ENCODE measurements around the gene STRIT1.

The STRIT1 gene

GRCh38 chr3:155242342-155242741 lies 51.1 kb downstream of the STRIT1 start:
- no peak overlapping the region for H3K9ac ChIP-seq (ENCODE audit: low read depth, low read length)
- H3K27ac ChIP-seq (ENCODE audit: low read depth, low read length): no peak overlapping the region
- H3K9me3 ChIP-seq (ENCODE audit: control insufficient read depth, insufficient read depth, low read length): no peaks in the 10 kb centered on the region
- H3K27me3 ChIP-seq (ENCODE audit: control insufficient read depth, insufficient read depth, low read length): no peaks in the 10 kb centered on the region
- H3K4me1 ChIP-seq (ENCODE audit: control insufficient read depth, insufficient read depth, low read length): no peaks in the 10 kb centered on the region
- H3K4me3 ChIP-seq (ENCODE audit: low read depth, low read length): no peak overlapping the region
- no peaks in the 10 kb centered on the region for H3K36me3 ChIP-seq (ENCODE audit: control insufficient read depth, insufficient read depth, low read length)

GRCh38 chr3:155241579-155241978 lies 51.9 kb downstream of the STRIT1 start:
- H3K9ac ChIP-seq (ENCODE audit: low read depth, low read length): no peak overlapping the region
- H3K4me3 ChIP-seq (ENCODE audit: low read depth, low read length): no peak overlapping the region
- no peak overlapping the region for H3K27ac ChIP-seq (ENCODE audit: low read depth, low read length)
- H3K36me3 ChIP-seq (ENCODE audit: control insufficient read depth, insufficient read depth, low read length): no peaks in the 10 kb centered on the region
- H3K9me3 ChIP-seq (ENCODE audit: control insufficient read depth, insufficient read depth, low read length): no peaks in the 10 kb centered on the region
- H3K4me1 ChIP-seq (ENCODE audit: control insufficient read depth, insufficient read depth, low read length): no peaks in the 10 kb centered on the region
- H3K27me3 ChIP-seq (ENCODE audit: control insufficient read depth, insufficient read depth, low read length): no peaks in the 10 kb centered on the region

Measured in HUES48 (cell line).